ENCODE data around the gene MYO1F. TPM values are rescaled to one million over a fixed set of nuclear protein-coding genes. Genes with fewer than 3 reads are reported as not detected.
"Not testable (repeated sequence)": the region's sequence is repeated elsewhere in the genome, so short reads cannot be mapped to it uniquely, and the experiment has no call there.

MYO1F gene
- total RNA-seq, 2 donors from 2014 or later: 5.4 to 12.1 TPM

- no peak for ATAC-seq
Measured at GRCh38 chr19:8605514-8605913, 28.3 kb upstream of the MYO1F start.

GRCh38 chr19:8601796-8602195 is 24.6 kb upstream of the MYO1F start:
- DNase-seq (no peak), ATAC-seq (no peak)
- intact Hi-C loops (cut with DNase I, micrococcal nuclease): no loop called here

More at GRCh38 chr19:8605514-8605913, 28.3 kb upstream of the MYO1F start:
- no peak for DNase-seq
- intact Hi-C loops (cut with DNase I, micrococcal nuclease): no loop called here

DNA sequence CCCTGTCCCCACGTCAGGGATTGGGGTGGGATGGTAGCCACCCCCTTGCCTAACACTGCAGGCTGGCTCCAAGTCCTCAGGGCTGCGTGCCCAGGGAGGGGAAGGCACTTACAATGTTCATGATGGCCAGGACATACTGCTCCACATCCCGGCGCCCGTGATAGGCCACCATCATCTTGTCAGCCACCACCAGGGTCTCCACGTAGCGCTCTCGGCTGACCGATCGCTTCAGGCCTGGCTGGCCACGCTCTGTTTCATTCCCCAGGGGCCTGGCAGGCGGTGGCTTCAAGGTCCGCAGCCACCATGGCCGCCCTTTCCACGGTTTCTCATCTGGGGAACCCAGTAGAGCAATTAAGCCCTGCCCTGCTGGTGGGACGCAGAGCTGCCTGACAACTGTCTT is 23.6 kb upstream of the MYO1F start:
- DNase-seq: no peak
- intact Hi-C loops (cut with DNase I, micrococcal nuclease): no loop called here

GRCh38 chr19:8600064-8600463 is 22.8 kb upstream of the MYO1F start:
- intact Hi-C loops (cut with DNase I, micrococcal nuclease): no loop called here
- ATAC-seq (no peak), DNase-seq (no peak)

More for the DNA sequence above, 23.6 kb upstream of the MYO1F start:
- no peak for ATAC-seq

GRCh38 chr19:8596168-8596567 is 18.9 kb upstream of the MYO1F start:
- DNase-seq (no peak), ATAC-seq (no peak)
- intact Hi-C loops (cut with DNase I, micrococcal nuclease): no loop called here

GRCh38 chr19:8595651-8596050 is 18.4 kb upstream of the MYO1F start:
- intact Hi-C loops (cut with DNase I, micrococcal nuclease): no loop called here
- DNase-seq: no peak
- ATAC-seq: no peak

GRCh38 chr19:8593931-8594330 is 16.7 kb upstream of the MYO1F start:
- intact Hi-C loops (cut with DNase I, micrococcal nuclease): no loop called here
- DNase-seq (no peak), ATAC-seq (no peak)

DNA sequence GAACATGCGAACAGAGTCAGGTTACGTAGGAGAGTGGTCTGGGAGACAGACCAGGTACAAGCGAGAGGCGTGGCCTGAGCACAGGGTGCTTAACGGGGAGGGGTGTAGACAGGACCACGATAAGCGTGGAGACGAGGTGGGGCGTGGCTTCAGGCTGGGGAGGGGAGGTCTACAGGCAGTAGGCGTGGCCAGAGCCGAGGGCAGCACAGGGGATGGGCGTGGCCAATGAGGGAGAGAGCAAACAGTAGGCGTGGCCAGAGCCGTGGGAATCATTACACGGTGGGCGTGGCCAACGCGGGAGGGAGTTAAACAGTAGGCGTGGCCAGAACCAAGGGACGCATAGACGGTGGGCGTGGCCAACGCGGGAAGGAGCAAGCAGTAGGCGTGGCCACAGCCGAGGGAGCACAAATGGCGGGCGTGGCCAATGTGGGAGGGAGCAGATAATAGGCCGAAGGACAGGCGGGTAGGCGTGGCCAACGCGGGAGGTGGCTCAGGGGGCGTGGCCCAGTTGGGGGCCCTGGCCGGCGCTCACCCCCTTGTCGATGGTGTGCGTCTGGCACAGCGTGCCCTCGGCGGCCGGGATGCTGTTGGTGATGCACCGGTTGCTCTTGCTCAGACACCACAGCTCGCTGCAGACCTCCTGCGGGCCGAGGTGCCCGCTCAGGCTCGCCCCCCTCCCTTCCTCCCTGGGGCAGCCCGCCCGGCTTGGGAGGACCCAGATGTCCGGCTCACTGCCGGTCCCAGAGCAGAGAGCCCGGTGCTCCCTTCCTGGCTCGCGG is 15.2 kb upstream of the MYO1F start:
- peak; percentile 64 for ATAC-seq
- intact Hi-C loops (cut with DNase I, micrococcal nuclease): no loop called here
- peak; percentile 86 to 87 for DNase-seq

DNA sequence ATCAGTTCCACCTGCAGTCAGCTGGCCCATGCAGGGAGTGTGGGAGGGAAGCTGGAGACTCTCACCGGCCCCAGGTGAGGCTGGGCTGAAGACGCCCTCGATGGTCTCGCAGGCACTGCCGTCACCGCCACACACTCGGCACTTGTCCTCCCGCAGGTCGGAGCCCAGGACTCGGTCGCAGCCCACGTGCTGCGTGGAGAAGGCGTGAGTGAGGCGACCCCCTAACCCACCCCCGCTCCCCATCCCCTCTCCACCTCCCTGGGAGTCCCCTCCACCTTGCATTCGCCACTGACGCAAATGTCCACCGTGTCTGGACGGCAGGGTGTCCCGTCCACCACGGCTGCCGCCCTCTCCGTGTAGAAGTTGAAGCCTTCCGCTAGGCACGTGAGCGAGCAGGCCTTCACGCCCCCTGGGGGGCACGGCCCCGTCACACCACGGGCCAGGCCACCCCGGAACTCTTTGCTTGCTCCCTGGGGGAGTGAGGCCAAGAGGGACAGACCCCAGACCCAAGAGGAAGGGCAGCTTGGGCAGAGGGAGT is 12.0 kb upstream of the MYO1F start:
- ATAC-seq (no peak), DNase-seq (no peak)
- intact Hi-C loops (cut with DNase I, micrococcal nuclease): loop anchor here in 1 of 2 donors (10.0 kb wide), 1 partner anchor 56 kb away; no protein-coding TSS in a partner anchor

- DNase-seq (peak in 1 of 2 donors; percentile 75), ATAC-seq (peak; percentile 74)
- intact Hi-C loops (cut with DNase I, micrococcal nuclease): loop anchor here in 1 of 2 donors (10.0 kb wide), 1 partner anchor 59 kb away; no protein-coding TSS in a partner anchor
Measured at GRCh38 chr19:8585894-8586750, 8.9 kb upstream of the MYO1F start.

- intact Hi-C loops (cut with DNase I, micrococcal nuclease): loop anchor here in 1 of 2 donors (10.0 kb wide), 1 partner anchor 60 kb away; no protein-coding TSS in a partner anchor
- ATAC-seq: no peak
Measured at GRCh38 chr19:8584965-8585893, 8.0 kb upstream of the MYO1F start.

GRCh38 chr19:8580710-8581281 is 3.6 kb upstream of the MYO1F start:
- peak; percentile 77 to 87 for DNase-seq
- intact Hi-C loops (cut with DNase I, micrococcal nuclease): loop anchor here in 1 of 2 donors (10.0 kb wide), 1 partner anchor 64 kb away; no protein-coding TSS in a partner anchor

More at GRCh38 chr19:8584965-8585893, 8.0 kb upstream of the MYO1F start:
- no peak for DNase-seq

DNA sequence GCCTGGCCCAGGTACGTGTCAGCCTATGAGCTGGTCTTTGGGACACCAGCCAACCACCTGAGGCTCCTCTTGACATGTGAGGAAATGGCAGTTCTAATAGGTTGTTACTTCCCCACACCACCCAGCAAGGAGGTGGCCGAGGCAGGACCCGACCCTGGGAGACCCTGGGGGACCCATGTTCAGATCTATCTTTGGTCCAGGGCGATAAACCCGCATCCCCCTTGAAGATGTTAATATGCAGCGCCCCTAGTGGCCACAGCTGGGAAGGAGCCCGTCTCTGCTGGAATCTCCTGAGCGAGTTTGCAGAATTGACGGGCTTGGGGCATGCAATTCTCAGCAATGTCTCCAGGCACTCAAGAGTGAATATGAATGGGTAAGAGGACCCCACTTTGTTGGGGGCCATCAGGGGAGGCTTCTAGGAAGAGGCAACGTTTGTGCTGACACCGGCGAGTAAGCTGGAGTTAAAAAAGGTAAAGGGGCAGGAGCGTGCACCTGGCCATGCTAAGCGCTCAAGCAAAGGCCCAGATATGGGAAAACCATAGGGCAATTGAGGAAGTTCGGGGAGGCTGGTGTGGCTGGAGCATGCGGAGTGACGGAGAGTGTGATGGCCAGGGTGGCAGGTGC is 1.5 kb upstream of the MYO1F start:
- intact Hi-C loops (cut with DNase I, micrococcal nuclease): no loop called here
- DNase-seq (peak; percentile 66 to 88), ATAC-seq (peak; percentile 44)

More at GRCh38 chr19:8580710-8581281, 3.6 kb upstream of the MYO1F start:
- peak; percentile 66 for ATAC-seq

GRCh38 chr19:8577741-8578140 is 499 bp upstream of the MYO1F start:
- no peak for DNase-seq
- no peak for ATAC-seq
- intact Hi-C loops (cut with DNase I, micrococcal nuclease): no loop called here

- DNase-seq (peak in 1 of 2 donors; percentile 41), ATAC-seq (peak; percentile 84)
- intact Hi-C loops (cut with DNase I, micrococcal nuclease): no loop called here
Measured at GRCh38 chr19:8576273-8576993, 809 bp downstream of the MYO1F start.

- ATAC-seq (no peak), DNase-seq (peak in 1 of 2 donors; percentile 41)
- intact Hi-C loops (cut with DNase I, micrococcal nuclease): no loop called here
Measured at GRCh38 chr19:8575467-8575997, 1.7 kb downstream of the MYO1F start.

DNA sequence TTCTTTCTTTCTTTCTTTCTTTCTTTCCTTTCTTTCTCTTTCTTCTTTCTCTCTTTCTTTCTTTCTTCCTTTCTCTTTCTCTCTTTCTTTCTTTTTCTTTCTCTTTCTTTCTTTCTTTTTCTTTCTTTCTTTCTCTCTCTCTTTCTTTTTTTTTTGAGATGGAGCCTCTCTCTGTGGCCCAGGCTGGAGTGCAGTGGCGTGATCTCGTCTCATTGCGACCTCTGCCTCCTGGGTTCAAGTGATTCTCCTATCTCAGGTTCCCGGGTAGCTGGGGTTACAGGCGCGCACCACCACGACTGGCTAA is 2.7 kb downstream of the MYO1F start:
- DNase-seq; intact Hi-C loops (cut with DNase I, micrococcal nuclease); ATAC-seq: not testable (repeated sequence)
